ENCODE measurements around the gene SLC4A2.

Gene SLC4A2

GRCh38 chr7:151086802-151087244 lies 27.4 kb downstream of the SLC4A2 start:
- DNase-seq (ENCODE audit: extremely low read depth, insufficient read length): peak; percentile 60
- Histone ChIP-seq H3K36me3 (ENCODE audit: control insufficient read depth, insufficient read depth, low read length) (no peaks in the 10 kb centered on the region), H3K4me3 (replicated peaks; ENCODE audit: low read depth, low read length) (peak overlapping the region; percentile 88), H3K27me3 (replicated peaks; ENCODE audit: control insufficient read depth, insufficient read depth, low read length) (no peaks in the 10 kb centered on the region)
- TF ChIP-seq, protein P1, sequence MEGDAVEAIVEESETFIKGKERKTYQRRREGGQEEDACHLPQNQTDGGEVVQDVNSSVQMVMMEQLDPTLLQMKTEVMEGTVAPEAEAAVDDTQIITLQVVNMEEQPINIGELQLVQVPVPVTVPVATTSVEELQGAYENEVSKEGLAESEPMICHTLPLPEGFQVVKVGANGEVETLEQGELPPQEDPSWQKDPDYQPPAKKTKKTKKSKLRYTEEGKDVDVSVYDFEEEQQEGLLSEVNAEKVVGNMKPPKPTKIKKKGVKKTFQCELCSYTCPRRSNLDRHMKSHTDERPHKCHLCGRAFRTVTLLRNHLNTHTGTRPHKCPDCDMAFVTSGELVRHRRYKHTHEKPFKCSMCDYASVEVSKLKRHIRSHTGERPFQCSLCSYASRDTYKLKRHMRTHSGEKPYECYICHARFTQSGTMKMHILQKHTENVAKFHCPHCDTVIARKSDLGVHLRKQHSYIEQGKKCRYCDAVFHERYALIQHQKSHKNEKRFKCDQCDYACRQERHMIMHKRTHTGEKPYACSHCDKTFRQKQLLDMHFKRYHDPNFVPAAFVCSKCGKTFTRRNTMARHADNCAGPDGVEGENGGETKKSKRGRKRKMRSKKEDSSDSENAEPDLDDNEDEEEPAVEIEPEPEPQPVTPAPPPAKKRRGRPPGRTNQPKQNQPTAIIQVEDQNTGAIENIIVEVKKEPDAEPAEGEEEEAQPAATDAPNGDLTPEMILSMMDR (IDR thresholded peaks at IDR 0.05; ENCODE audit: insufficient read depth, low read length, poor library complexity, severe bottlenecking): no peak

DNA sequence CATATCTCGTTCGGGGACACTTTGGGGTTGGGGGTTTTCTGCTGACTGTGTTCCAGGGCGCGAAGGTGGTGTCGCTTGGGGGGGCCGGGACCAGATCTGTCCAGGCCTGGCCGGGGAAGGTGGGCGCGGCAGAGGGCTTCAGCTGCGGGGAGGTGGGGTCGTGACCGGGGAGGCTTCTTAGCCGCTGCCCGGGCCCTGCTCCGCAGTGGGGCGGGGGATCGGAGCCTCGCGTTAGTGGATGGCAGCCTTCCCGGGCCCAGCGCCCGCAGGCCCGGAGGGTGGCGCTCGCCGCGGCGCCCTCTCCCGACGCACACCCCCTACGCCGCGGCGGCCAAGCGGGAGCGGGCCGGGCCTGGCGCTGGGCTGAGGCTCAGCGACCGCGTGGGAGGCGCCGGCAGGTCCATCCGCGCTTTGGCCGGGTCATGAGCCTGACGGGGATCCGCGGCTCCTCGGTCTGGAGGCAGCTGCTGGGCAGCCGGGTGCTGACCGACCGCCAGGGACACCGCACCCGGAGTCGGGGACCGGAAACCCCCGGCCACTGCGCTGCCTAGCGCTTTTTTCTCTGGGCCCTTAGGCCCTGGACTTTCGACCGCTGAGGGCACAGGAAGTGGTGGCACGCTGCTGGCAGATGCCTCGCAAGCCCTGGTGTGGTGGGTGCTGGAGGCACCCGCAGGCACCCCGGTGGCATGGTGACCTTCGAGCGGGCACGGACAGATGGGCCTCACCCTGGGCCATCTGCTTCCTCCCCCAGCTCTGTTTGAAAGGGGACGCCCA lies 28.0 kb downstream of the SLC4A2 start:
- Histone ChIP-seq H3K36me3 (ENCODE audit: control insufficient read depth, insufficient read depth, low read length) (no peaks in the 10 kb centered on the region; the same call in 1 of the 2 replicates), H3K27me3 (replicated peaks; ENCODE audit: control insufficient read depth, insufficient read depth, low read length) (no peaks in the 10 kb centered on the region), H3K4me3 (replicated peaks; ENCODE audit: low read depth, low read length) (peak overlapping the region; percentile 88)
- TF ChIP-seq, protein P1 (IDR thresholded peaks at IDR 0.05; ENCODE audit: insufficient read depth, low read length, poor library complexity, severe bottlenecking): no peak
- DNase-seq (ENCODE audit: extremely low read depth, insufficient read length): peak; percentile 74

DNA sequence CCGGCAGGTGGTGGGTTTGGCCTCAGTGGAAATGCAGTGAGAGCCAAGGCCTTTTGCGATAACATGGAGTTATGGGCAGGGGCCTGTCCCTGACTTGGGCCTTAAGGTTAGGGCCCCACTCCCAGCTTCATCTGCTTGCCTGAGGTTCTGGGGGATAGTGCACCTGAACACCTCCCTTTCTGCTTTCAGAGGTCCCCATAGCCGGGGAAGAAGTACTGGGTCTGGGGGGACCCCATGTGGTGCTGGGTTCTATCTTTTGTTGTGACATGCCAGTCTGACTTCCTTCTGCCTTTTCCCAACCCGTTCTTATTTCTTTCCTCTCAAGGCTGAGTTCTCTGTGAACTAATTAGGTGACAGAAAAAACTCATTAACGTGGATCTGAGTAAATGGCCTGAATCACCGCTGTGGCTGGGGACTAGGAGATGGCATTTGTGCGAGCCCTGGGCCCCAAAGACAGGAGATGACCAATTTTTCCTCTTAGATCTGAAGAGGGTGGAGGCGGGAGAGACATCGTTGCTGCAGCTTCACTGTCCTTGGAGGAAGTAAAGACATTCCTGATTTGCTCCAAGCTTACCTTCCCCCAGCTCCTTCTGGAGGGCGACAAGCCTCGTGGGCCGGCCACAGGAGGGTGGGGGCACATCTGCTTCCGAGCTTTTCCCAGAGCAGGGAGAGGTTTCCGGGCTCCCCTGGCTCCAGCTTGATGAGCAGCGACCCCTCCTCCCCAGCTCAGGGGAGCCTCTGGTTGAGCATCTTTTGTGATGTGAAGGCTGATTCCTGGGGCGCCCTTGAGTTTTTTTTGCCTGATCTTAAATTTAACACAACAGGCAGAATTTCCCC lies 28.8 kb downstream of the SLC4A2 start:
- Histone ChIP-seq H3K27me3 (replicated peaks; ENCODE audit: control insufficient read depth, insufficient read depth, low read length) (no peaks in the 10 kb centered on the region), H3K36me3 (ENCODE audit: control insufficient read depth, insufficient read depth, low read length) (no peaks in the 10 kb centered on the region; the same call in 1 of the 2 replicates), H3K4me3 (replicated peaks; ENCODE audit: low read depth, low read length) (peak overlapping the region; percentile 88)
- no peak for DNase-seq (ENCODE audit: extremely low read depth, insufficient read length)
- TF ChIP-seq, protein P1 (IDR thresholded peaks at IDR 0.05; ENCODE audit: insufficient read depth, low read length, poor library complexity, severe bottlenecking): no peak

DNA sequence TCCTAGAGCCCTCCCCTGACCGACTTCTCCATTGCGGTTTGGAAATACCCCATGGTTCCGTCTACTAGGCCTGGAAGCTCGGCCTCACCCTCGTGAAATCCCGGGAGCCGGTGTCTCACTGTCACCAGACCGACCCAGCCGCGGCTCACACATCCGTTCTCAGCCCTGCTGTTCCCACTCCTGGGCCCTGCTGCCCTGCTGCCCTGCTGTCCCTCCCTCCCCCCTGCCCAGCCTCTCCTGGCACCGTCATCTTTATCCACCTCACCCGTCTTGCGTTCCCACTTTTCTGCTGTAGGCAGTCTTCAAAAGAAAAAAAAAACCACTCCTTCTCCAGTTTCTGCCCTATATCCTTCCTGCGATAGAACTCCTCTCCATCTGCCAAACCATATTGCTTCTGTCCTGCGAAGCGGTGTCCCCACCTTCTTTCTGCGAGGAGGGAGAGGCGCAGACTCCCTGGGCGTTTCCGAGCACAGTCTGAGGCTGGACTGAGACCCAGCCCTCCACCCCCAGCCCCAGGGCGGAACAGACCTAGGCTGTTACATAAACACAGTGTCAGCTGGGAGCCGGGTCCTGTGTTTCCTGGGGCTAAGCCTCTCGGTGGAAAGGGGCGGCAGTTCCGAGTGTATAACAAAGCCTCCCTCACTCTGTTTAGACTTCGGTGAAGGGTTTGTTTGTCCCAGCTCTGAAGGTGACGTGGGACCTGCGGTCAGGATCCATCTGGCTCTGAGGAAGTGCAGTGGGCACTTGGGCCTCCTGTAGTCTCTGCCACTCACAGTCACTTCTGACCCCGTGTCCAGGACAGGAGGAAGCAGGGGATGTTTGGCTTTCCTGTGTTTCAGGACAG lies 29.7 kb downstream of the SLC4A2 start:
- TF ChIP-seq, protein P1 (IDR thresholded peaks at IDR 0.05; ENCODE audit: insufficient read depth, low read length, poor library complexity, severe bottlenecking): no peak
- Histone ChIP-seq H3K27me3 (replicated peaks; ENCODE audit: control insufficient read depth, insufficient read depth, low read length) (no peaks in the 10 kb centered on the region), H3K36me3 (ENCODE audit: control insufficient read depth, insufficient read depth, low read length) (peaks cover 2% of the 10 kb centered on the region), H3K4me3 (replicated peaks; ENCODE audit: low read depth, low read length) (no peak overlapping the region)
- DNase-seq (ENCODE audit: extremely low read depth, insufficient read length): no peak

- Histone ChIP-seq H3K27me3 (replicated peaks; ENCODE audit: control insufficient read depth, insufficient read depth, low read length) (no peaks in the 10 kb centered on the region), H3K4me3 (replicated peaks; ENCODE audit: low read depth, low read length) (no peak overlapping the region), H3K36me3 (ENCODE audit: control insufficient read depth, insufficient read depth, low read length) (peaks cover 2% of the 10 kb centered on the region)
- no peak for DNase-seq (ENCODE audit: extremely low read depth, insufficient read length)
- TF ChIP-seq, protein P1 (IDR thresholded peaks at IDR 0.05; ENCODE audit: insufficient read depth, low read length, poor library complexity, severe bottlenecking): no peak
These were observed 30.7 kb downstream of the SLC4A2 start for GRCh38 chr7:151089893-151090730.

Measured in GM06990 (cell line).